Activated CD4-positive, CD25-positive, alpha-beta regulatory T cell treated with anti-CD3 and anti-CD28 coated beads, Interleukin-2, amount 50 U/mL, for 72 hours (primary cell): ENCODE measurements around the gene NPLOC4.

Source experiments
- DNase-seq: peaks from one replicate; pipeline ENCODE4 v3.0.0; 2021

Gene NPLOC4

DNA sequence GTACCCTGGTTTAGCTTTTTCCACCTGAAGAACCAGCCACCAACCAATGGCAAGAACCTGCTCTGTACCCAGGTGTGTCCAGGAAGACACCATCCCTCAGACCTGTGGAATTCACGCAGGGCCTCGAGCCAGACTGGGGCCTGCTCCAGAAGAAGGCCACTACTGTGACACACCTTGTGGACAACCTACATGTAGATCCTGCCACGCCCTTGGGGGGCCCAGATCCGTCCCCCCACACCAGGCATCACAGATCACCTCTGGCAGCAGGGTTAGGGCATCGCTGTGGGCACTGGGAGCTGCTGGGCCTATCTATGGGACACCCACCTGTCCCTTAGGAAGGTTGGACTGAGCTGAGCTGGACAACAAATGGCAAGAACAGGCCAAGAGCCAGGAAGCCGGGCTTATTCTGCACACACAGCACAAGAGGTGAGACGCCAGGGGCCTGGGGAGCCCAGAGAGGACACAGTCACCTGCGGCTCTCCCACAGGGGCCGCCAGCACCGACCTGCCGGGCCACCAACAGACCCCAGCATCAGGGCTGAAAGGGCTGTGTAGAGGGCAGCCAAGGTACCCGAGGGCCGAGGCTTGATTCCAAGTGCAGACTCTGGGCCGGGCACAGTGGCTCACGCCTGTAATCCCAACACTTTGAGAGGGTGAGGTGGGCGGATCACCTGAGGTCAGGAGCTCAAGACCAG is 92.5 kb downstream of the NPLOC4 start:
- DNase-seq, result no peak

DNA sequence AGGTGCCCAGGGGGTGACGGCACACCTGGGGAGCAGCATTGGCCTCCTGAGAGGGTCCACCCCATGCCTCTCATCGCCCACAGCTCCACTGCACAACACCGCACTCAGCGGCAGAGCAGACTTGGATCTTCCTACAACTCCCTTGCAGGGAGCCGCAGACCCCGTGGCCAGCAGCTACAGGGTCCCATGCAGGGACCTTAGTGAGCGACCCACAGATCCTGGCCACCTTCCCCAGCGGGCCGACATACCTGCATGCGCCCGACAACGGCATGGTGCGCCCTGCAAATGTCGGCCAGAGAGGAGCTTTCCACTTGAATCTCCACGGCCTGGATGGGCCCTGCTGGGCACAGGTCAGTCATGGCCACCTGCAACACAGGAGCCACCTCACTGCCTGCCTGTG is 93.2 kb downstream of the NPLOC4 start:
- no peak for DNase-seq

DNA sequence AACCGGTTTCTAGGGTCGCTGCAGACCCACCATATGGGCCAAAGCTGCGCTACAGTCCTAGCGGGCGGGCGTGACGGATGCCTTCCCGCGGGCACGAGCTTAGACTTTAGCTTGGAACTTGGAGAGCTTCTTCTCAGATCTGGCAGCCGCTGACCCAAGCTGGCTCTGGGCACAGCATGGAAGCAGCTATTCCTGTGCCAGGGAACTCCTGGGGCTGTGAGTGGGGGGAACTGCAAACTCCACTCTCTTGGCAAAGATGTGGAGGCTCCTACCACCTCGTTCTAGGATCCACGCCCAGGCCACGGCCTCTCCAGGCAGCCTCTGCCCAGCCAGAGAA is 93.6 kb downstream of the NPLOC4 start:
- DNase-seq, result no peak

DNA sequence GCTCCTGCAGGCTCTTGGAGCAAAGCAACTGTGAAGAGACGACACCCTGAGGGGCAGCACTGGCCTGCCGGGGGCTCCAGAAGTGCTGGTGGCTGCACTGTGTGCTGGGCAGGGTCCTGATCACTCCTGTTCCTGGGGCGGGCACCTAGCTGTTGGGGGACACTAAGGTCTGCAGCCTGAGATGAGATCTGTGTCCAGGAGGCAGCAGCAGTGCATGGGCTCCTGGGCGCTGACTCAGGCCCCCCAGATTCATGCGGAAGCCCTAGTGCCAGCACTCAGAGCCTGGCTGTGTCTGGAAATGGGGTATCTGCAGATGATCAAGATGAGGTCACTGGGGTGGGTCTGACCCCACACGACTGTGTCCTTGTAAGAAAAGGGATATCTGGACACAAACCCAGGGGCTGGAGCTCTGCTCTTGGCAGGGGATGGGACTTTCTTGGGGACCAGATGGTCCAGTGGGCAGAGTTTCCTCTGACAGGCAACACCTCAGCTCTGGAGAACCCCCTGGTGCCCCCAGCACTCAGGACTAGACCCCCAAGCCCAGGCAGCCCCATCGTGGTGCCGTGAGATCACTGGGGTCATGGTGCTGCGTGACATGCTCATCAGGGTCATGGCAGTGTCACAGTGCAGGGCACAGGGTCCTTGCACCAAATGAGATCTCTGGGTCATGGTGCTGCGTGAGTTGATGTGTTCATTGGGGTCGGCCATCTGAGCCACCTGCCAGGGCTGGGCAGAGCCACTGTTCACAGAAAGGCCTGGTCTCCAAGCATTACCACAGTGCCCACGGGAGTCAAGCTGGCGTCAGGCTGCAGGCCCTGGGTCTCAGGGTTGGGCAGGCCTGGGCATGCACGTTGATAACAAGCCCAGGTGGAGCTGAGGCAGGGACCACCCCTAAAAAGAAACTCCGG is 94.2 kb downstream of the NPLOC4 start:
- no peak for DNase-seq

DNA sequence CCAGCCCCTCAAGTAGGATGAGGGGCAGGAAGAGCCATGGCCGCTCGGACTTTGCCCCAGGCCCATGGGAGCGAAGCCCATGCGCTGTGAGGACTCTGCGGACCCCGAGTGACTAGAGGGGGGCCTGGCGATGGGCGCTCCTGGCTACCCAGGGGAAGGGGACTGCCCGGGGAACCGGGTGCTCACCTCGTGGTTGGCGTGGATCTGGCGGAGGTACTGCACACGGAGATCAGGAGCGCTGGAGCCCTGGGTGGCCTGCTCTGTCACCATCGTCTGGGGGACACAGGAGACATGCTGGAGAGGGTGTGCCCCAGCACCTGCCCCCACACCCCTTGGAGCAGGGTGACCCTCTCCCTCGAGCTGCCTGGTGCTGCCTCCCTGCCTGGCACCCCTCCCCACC is 95.8 kb downstream of the NPLOC4 start:
- DNase-seq, result no peak

DNA sequence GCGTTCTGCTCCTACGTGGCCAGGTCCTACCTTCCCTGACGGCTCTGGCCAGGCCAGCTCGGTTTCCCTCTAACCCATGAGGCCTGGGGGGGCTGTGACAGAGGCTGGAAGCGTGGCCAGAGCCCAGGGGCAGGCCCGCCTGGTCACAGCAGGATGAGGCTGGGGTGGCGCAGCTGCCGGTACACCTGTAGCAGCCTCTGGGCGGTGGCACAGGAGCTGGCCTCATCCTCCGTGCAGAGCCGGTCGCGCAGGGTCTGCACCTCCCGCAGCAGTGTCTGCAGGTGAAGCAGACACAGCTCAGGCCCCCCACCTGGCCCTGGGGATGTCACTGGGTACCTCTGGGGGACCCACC is 96.3 kb downstream of the NPLOC4 start:
- no peak for DNase-seq

DNA sequence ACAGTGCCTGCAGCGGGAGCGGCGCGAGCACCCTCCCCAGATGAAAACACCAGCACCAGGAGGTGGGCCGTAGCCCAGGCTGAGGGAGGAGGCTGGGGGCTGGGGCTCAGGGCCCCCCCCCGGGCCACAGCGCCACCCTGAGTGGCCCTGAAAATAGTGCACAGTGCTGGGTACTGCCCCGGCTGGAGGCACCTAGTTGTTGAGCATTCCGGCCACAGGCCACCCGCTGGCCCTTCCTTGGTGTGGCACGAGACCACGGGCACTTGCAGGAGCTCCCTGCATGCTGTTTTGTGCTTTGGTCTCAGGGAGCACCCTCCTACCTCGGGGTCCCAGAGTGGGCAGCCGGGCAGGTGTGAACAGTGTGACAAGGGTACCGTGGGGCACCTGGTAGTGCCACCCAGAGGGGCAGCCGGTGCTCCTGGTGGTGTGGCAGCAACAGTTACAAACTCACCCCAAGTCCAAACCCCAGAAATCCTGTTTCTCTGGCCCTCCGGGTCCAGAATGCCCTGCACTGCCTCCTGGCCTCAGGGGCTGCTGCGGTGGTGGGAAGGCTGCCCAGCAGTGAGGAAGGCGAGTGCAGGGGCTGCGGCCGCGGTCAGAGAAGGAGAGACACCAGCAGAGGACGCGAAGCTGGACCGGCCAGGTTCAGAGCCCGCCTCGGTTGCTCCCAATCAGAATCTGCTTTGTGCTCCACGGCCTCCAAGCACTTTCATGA is 96.8 kb downstream of the NPLOC4 start:
- DNase-seq, result no peak

DNA sequence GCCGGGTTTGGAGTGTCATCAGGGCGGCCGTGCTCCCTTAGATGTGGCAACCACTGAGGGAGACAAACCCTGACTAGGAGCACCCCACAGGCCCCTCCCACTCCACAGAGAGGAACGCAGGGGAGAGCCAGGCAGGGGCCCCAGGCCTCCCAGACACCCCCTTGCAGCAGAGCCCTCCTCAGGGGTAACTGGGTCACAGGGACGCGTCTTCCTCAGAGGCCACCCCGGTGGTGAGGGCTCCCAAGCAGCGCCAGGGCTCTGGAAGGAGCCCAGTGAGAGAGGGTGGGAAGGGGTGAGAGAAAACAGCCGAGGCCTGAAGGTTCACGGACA is 97.4 kb downstream of the NPLOC4 start:
- DNase-seq, result no peak

DNA sequence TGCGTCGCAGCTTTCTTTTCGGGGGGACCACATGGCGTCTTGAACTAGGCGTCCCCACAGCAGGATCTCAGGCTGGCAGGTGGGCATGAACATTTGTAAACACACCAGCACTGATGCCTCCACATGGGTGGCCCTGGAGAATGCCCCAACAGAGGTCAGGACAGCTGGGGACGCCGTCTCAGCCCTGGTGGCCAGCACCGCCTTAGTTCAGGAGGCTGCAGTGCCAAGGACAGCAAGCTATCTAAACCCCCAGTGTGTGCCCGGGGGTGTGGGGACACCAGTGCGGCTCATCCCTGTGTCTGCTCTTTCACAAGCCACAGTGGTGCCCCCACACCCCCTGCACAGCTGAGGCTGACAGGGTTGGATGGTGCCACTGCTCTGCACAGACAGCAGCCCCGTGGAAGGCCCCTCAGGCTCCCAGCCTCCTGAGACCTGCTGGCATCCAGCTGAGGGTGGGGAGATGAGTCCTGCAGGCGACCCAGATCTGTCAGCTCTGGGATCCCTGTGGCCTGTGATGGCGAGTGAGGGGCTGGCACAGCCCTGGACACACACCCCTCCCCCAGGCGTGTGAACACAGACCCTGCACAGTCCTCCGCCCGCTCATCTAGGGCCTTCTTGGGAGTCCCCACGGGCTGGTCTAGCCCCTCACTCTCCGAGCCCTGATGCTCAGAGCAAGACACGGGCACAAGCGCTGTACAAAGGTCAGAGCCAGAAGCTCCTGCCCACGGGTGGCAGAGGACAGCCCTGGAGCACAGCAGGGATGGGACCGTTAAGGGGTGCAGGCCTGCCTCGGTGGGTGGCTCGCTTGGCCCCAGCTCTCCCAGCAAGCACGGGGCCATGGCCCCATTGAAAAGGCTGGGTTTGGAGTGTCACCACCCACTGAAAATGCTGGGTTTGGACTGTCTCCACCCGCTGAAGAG is 98.0 kb downstream of the NPLOC4 start:
- no peak for DNase-seq

DNA sequence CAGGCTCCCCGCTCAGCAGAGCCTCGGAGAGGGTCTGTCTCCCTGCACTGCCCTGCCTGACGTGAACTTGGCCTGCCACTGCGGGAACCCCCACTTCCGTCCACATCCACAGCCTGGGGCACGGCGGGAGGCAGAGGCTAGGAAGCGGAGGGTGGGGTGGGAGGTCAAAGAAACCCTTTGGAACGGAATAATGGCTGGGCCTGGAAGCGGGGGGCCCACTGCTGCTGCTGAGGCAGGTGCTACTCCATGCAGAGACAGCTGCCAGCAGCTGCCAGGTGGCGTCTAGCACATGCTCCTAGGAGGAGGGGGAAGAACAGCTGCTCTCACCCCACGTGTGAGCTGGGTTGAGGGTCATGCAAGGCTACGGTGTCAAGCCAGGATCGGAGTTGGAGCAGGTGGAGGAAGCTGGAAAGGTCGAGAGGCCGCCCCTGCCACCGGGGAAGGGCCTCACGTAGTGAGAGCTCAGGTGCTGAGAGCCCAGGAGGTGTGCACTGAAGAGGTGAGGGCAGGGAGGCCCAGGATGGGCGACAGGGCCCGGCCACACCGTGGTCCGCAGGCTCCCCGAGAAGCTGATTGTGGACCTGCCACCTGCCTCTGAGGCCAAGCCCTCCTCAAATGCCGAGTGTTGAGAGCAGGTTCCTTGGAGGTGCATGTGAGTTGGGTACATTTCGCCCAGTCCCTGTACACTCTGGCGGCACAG is 98.9 kb downstream of the NPLOC4 start:
- no peak for DNase-seq

DNA sequence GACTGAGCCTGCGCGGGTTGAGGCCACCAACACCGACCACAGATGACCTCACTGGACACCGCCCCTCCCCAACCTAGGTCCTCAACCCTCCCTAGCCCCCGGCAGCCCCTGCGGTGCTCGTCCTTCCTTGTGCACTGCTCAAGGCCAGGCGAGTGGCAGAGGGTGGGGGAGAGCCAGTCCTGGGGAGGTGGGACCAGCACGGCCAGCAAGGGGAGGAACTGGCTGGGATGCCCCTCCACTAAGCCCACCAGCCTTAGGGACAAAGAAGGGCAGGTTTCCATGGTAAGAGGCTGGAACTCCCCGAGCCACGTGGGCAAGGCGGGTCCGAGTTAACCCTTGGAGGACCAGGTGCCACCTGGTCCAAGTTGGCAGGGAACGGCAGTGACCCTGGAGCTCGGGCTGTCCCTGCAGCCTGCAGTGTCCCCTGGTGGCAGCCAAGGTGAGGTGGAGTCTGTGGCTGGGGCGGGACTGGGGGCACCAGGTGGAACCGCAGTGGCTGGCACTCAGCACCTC is 99.5 kb downstream of the NPLOC4 start:
- DNase-seq, result no peak

DNA sequence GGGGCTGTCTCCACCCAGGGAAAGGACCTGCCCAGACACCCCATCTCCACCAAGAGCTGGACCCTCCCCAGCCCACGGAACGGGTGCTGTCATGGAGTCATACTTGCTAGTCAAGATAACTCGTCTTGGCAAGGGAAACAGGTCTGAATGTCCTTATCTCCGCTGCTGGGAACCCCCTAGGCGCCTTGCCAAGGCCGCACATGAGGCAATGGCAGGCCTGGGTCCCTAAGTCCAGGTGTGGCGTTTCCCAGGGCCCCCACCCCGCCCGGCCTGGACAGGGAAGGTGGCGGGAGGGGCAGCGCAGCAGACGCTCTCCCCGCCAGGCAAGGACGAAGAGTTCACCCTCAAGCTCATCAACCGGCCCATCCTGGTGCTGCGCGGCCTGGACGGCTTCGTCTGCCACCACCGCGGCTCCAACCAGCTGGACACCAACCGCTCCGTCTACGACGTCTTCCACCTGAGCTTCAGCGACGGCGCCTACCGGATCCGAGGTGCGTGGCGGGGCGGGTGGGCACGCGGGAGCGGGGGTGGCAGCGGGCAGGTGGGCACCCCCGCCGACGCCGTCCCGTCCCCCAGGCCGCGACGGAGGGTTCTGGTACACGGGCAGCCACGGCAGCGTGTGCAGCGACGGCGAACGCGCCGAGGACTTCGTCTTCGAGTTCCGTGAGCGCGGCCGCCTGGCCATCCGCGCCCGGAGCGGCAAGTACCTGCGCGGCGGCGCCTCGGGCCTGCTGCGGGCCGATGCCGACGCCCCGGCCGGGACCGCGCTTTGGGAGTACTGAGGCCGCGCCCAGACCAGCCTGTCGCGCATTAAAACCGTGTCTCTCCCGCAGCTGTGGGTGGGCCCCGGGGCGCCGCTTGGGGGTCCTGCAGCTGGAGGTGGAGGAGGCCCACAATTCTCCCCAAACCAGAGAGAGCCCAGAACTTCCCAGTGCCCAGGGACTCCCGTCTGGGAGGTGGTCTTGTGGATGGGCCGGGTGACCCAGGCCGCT is 100.3 kb downstream of the NPLOC4 start:
- DNase-seq, result no peak

DNA sequence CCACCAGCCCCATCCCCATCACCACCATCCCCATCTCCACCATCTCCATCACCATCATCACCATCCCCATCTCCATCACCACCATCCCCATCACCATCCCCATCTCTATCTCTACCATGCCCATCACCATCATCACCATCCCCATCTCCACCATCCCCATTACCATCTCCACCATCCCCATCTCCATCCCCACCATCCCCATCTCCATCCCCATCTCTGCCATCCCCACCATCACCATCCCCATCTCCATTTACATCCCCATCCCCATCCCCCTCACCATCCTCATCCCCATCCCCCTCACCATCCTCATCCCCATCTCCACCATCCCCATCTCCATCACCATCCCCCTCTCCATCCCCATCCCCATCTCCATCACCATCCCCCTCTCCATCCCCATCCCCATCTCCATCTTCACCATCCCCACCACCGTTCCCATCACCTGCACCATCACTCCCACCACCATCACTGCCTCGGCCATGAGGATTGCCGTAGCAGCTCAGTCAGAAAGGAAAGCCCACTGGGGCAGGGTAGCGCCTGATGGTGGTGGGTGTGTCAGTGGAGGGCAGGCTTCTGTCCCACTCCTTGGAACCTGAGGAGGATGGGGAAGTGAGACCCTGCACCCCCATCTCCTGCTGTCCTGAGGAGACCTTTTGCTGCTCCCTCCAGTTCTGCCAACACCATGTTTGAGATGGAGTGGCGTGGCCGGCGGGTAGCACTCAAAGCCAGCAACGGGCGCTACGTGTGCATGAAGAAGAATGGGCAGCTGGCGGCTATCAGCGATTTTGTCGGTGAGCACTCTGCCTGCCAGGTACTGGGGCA is 101.2 kb downstream of the NPLOC4 start:
- DNase-seq, result no peak

DNA sequence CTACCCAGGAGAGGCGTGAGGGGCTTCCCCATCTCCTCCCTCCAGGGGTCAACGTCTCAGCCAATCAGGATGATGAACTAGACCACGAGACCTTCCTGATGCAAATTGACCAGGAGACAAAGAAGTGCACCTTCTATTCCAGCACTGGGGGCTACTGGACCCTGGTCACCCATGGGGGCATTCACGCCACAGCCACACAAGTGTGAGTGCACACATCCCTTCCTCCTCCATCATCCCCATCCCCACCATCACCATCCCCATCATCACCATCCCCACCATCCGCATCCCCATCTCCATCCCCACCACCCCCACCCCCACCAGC is 101.9 kb downstream of the NPLOC4 start:
- DNase-seq, result no peak

DNA sequence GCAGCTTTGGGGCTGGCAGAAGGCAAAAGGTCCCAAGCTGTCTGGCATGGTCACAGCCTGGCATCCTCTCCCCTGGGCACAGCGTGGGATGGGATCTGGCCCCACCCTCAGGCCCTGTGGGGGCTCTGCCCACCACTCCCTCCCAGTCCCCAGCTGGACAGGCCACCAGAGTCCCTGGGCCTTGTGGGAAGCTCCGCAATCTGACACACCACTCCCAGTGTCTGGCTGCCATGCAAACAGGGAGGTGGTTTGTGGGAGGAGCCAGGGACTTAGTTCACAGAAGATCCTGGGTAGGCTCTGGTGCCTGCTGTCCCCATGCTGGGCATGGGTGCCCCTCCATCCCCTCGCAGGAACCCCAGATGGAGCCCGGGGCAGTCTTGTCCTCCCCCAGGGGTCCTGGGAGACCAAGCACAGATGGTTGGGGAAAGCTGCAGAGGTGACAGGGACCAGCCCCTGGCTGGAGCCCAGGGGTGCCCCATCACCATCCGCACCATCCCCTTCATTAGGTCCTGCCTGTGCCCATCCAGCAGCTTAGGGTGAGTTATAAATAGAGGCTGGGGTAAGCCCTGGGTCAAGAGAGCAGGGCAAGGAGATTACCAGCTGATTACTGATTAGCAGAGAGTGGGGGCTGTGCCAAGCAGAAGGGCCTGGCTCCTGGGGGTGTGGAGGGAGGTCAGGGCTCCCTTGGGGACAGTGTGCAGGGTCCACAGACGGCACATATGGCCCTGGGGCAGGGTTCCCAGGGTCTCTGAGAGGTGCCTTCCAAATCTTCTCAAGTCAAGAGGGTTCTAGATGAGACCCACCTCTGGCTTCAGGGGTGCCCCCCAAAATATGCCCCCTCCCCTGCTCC is 102.5 kb downstream of the NPLOC4 start:
- no peak for DNase-seq

DNA sequence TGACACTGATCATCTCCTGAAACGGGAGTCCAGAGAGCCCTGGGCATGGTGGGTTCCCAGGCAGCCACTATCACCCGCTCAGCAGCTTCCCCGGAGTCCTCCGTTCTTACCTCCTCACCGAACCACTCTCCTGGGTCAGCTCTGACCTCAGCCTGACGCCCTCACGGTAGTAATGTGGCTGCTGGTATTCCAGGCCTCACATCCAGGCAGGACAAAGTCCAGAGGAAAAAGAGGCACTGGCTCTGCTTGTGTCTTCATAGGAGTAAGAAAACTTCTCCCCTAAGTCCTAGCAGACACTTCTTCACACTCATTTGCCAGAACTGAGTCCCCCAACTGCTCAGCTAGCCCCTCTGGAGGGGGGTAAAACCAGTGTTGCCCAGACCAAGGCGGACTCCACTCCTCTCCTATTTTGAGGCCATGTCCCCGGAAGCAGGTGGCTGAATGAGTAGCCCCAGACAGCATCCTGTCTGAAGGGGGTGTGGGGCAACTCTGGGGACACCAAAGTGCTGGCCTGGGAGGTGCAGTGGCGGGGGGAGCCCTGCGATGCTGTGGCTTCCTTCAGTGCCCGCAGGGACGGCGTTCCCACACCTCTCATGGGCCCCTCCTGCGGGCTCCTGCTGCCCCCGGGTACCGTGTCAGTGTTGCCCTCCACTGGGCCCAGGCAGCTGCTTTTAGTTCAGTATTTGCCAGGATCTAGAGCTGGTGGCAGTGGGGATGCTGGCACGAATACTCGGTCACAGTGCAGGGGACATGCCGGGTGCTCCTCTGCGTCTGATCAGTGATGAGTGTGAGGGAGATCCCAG is 103.4 kb downstream of the NPLOC4 start:
- DNase-seq, result no peak

DNA sequence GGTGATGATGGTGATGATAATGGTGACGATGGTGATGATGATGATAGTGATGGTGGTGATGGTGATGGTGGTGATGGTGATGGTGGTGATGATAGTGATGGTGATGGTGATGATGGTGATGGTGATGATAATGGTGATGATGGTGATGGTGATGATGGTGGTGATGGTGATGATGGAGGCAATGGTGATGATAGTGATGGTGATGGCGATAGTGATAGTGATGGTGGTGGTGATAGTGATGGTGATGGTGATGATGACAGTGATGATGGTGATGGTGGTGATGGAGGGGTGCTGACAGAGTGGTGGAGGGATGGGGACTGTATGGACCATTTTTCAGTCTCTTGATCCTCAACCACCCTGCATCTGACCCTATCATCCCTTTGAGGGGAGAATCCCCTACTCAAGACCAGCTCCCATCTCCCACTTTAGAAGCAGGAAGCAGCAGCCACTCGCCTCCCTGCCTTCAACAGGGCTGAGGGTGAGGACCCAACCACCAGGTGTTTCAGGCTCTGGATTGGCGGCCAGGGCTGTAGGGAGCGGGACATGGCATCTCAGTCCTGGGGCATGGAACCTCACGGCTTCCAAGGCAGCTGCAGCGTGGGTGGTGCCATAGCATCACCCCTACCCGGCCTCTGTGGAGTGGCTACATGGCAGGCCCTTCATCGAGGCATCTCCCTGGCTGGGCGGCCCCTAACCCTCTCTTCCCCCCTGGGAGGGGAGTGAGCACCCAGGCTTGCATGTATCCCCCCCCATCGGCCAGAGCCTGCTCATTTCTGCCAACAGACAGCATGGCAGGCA is 104.2 kb downstream of the NPLOC4 start:
- no peak for DNase-seq
